Esophagus (tissue), 2 donors: ENCODE data around the gene RGMA. TPM values are rescaled to one million over a fixed set of nuclear protein-coding genes. Genes with fewer than 3 reads are reported as not detected.
"Not testable (repeated sequence)": the region's sequence is repeated elsewhere in the genome, so short reads cannot be mapped to it uniquely, and the experiment has no call there.

Source experiments
- H3K27ac ChIP-seq, 2 donors: one replicate each; pipeline ENCODE4 v1.5.1; 2013; ENCODE audit warnings: low read depth in 2 of 2, mild to moderate bottlenecking in 2 of 2, inconsistent platforms in 1 of 2, low read length in 1 of 2, moderate library complexity in 1 of 2
- H3K27me3 ChIP-seq, 2 donors: one replicate each; pipeline ENCODE4 v1.6.1; 2013; ENCODE audit warnings: low read length in 2 of 2, control low read depth in 1 of 2, mild to moderate bottlenecking in 1 of 2; ENCODE audit not compliant: insufficient read depth in 2 of 2, control insufficient read depth in 1 of 2
- H3K36me3 ChIP-seq, 2 donors: one replicate each; pipeline ENCODE4 v1.6.1; 2013; ENCODE audit warnings: low read length in 1 of 2; ENCODE audit not compliant: control insufficient read depth in 2 of 2, insufficient read depth in 2 of 2
- H3K4me1 ChIP-seq, 2 donors: one replicate each; pipeline ENCODE4 v1.6.1; 2013; ENCODE audit warnings: low read length in 1 of 2; ENCODE audit not compliant: control insufficient read depth in 2 of 2, insufficient read depth in 2 of 2
- H3K4me3 ChIP-seq, 2 donors: one replicate each; pipeline ENCODE4 v1.5.1; 2013; ENCODE audit warnings: low read length in 2 of 2, mild to moderate bottlenecking in 2 of 2, low read depth in 1 of 2, moderate library complexity in 1 of 2
- H3K9me3 ChIP-seq, 2 donors: one replicate each; pipeline ENCODE4 v1.6.1; 2013; ENCODE audit warnings: mild to moderate bottlenecking in 2 of 2, low read depth in 1 of 2, low read length in 1 of 2, moderate library complexity in 1 of 2; ENCODE audit not compliant: control insufficient read depth in 2 of 2, insufficient read depth in 1 of 2
- WGBS, 2 donors: extraction: QIAGEN DNeasy Blood & Tissue Kit; methylation state at CpG; one replicate each; pipeline ENCODE4 v1.1.7; 2013; 5-methylcytosine and 5-hydroxymethylcytosine counted together
- polyA plus RNA-seq, 2 donors: library from polyadenylated mRNA; stranded (reverse); fragments of 200-250 nt; gene quantifications; one replicate each; pipeline ENCODE4 v1.2.3, GENCODE V29; 2013
- donor health status: healthy with polysubstance abuse.
- donor health status: Bipolar disorder and iron deficiency.

Gene RGMA
- polyA plus RNA-seq, 2 donors: 27.7 to 30.9 TPM

GRCh38 chr15:93063262-93063671 is 25.7 kb downstream of the RGMA start:
- no peaks in the 10 kb centered on the region for H3K27me3 ChIP-seq
- H3K36me3 ChIP-seq: peaks cover 0 to 24% of the 10 kb centered on the region in 2 donors
- H3K27ac ChIP-seq: peak overlapping the region; percentile 84 to 91
- H3K4me3 ChIP-seq: no peak overlapping the region
- 26 to 33% methylated on average over 8 of the region's 8 CpGs for WGBS, 2 donors
- H3K4me1 ChIP-seq: peaks cover 12 to 22% of the 10 kb centered on the region in 2 donors
- H3K9me3 ChIP-seq: no peaks in the 10 kb centered on the region

DNA sequence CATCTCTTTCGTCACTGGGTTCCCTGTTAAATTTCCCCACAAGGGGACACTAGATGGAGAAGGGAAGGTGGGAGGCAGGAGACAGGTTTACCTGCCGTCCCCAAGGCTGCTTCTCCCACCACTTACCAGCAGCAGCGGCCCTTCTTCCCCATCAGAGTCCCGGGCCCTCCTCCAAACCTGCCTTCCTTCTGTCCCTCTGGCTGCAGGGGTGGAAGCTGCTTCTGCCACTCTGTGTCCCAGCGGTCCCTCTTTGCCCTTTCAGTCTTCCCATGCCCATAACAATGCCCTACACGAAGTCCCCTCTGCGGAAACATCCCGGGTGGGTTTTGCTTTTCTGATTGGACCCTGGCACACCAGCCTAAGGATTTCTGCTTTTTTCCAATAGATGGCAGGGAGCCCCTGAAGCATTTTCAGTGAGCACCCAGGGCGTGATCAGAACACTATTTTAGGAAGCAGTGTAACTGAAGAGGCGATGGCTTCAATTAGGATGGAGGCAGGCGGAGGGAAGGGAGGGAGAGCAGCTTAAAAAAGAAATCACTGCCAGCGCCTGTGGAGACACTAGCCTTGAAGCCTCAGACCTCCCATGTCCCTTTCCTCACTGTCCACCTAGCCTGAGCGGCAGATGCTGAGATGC is 26.3 kb downstream of the RGMA start:
- not testable (repeated sequence) for H3K9me3 ChIP-seq, H3K27me3 ChIP-seq, H3K4me3 ChIP-seq
- H3K27ac ChIP-seq: peak overlapping the region; percentile 84 to 91
- 50 to 54% methylated on average over 11 of the region's 13 CpGs for WGBS, 2 donors
- H3K4me1 ChIP-seq: peaks cover 11 to 22% of the 10 kb centered on the region in 2 donors
- H3K36me3 ChIP-seq: peaks cover 0 to 28% of the 10 kb centered on the region in 2 donors

- Histone ChIP-seq H3K4me1 (peaks cover 9 to 20% of the 10 kb centered on the region in 2 donors), H3K9me3 (no peaks in the 10 kb centered on the region), H3K36me3 (peaks cover 0 to 28% of the 10 kb centered on the region in 2 donors), H3K4me3 (no peak overlapping the region), H3K27me3 (no peaks in the 10 kb centered on the region), H3K27ac (peak overlapping the region; percentile 6 to 42)
- WGBS, 2 donors: 78 to 79% methylated on average over 19 of the region's 19 CpGs
Observed at GRCh38 chr15:93060336-93061248, 28.4 kb downstream of the RGMA start.

- no peaks in the 10 kb centered on the region for H3K9me3 ChIP-seq
- H3K36me3 ChIP-seq: peaks cover 0 to 37% of the 10 kb centered on the region in 2 donors
- H3K4me3 ChIP-seq: no peak overlapping the region
- WGBS, 2 donors: 67 to 74% methylated on average over 8 of the region's 8 CpGs
- H3K4me1 ChIP-seq: peaks cover 9 to 18% of the 10 kb centered on the region in 2 donors
- no peaks in the 10 kb centered on the region for H3K27me3 ChIP-seq
- H3K27ac ChIP-seq: no peak overlapping the region
Observed at GRCh38 chr15:93059442-93059841, 29.6 kb downstream of the RGMA start.

- Histone ChIP-seq H3K27me3 (no peaks in the 10 kb centered on the region), H3K27ac (no peak overlapping the region), H3K9me3 (no peaks in the 10 kb centered on the region), H3K36me3 (peaks cover 0 to 33% of the 10 kb centered on the region in 2 donors), H3K4me3 (no peak overlapping the region), H3K4me1 (peaks cover 9 to 13% of the 10 kb centered on the region in 2 donors)
- 76 to 81% methylated on average over 18 of the region's 18 CpGs for WGBS, 2 donors
Observed at GRCh38 chr15:93058904-93059427, 30.0 kb downstream of the RGMA start.

DNA sequence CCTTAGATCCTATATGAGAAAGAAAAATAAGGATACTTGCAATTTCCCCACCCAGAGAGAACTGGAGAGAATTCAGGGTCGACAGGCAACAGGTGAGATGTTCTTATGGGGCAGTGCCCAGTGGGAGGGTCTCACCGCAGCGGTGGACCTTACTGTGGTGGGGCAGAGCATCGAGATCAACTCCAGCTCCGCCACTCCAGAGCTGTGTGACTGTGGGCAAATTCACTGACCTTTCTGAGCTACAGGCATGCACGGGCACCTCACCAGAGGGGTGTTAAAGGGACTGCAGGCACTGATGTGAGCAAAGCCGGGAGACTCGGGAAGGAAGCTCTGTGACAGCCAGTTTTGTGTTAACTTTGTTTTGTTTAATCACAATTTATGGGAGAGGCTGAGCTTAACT is 30.9 kb downstream of the RGMA start:
- H3K36me3 ChIP-seq: peaks cover 0 to 30% of the 10 kb centered on the region in 2 donors
- 75% methylated on average over 8 of the region's 8 CpGs for WGBS, 2 donors
- H3K27me3 ChIP-seq: no peaks in the 10 kb centered on the region
- H3K9me3 ChIP-seq: no peaks in the 10 kb centered on the region
- H3K4me1 ChIP-seq: peaks cover 3 to 9% of the 10 kb centered on the region in 2 donors
- no peak overlapping the region for H3K4me3 ChIP-seq
- H3K27ac ChIP-seq: peak overlapping the region in 1 of 2 donors; percentile 7

DNA sequence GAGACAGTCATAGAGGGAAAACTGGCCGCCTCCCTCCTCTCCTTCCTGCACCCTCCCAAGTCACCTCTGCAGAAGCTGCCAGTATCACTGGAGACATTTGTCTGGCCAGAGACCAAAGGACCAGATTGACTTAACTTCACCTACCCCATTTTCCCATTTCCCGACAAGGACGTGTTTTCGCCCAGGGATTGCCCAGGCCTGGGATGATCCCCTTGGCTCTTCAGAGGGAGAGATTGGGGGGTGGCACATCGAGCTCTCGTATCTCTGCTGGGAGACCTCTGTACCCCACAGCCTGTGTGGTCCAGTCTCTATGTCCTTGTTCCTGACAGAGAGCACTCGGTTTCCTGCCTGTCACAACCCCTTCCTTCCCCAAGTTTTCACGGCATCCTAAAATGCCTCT is 31.4 kb downstream of the RGMA start:
- H3K36me3 ChIP-seq: peaks cover 0 to 30% of the 10 kb centered on the region in 2 donors
- 81 to 82% methylated on average over 8 of the region's 8 CpGs for WGBS, 2 donors
- peaks cover under 1 to 6% of the 10 kb centered on the region in 2 donors for H3K4me1 ChIP-seq
- H3K27me3 ChIP-seq: no peaks in the 10 kb centered on the region
- H3K9me3 ChIP-seq: no peaks in the 10 kb centered on the region
- no peak overlapping the region for H3K4me3 ChIP-seq
- no peak overlapping the region for H3K27ac ChIP-seq

GRCh38 chr15:93056836-93057235 is 32.2 kb downstream of the RGMA start:
- 75 to 87% methylated on average over 7 of the region's 7 CpGs for WGBS, 2 donors
- Histone ChIP-seq H3K9me3 (no peaks in the 10 kb centered on the region), H3K4me1 (peaks cover 0 to 9% of the 10 kb centered on the region in 2 donors), H3K27me3 (no peaks in the 10 kb centered on the region), H3K4me3 (no peak overlapping the region), H3K27ac (no peak overlapping the region), H3K36me3 (peaks cover 0 to 34% of the 10 kb centered on the region in 2 donors)

DNA sequence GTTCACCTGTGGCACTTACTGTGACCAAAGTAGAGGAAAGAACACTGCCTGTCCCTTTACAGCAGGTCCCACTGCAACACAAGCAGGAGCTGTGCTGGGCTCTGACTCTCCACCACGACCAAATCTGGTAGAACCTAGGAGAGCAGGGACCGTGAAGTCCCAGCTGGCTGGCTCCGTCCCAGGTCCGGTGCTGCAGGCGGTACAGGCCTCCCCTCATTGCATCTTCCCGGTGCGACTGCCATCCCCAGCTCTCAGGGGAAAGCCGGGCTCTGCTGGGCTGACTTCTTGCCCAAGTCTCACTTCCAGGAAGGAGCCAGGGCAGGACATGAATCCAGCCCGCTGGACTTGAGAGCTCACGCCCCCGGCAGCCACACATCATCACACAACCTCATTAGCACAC is 33.8 kb downstream of the RGMA start:
- Histone ChIP-seq H3K36me3 (peaks cover 0 to 47% of the 10 kb centered on the region in 2 donors), H3K27me3 (no peaks in the 10 kb centered on the region), H3K4me1 (peaks cover 0 to 18% of the 10 kb centered on the region in 2 donors), H3K27ac (peak overlapping the region in 1 of 2 donors; percentile 29), H3K4me3 (no peak overlapping the region), H3K9me3 (no peaks in the 10 kb centered on the region)
- 68 to 77% methylated on average over 11 of the region's 11 CpGs for WGBS, 2 donors
